ENCODE data around the gene IL1R2. TPM values are rescaled to one million over a fixed set of nuclear protein-coding genes. Genes with fewer than 3 reads are reported as not detected.

IL1R2 gene
- total and polyA plus RNA-seq, 2 donors (not counting 1 experiment from before 2014, with no cell fraction given) = 0.17 to 0.20 TPM

DNA sequence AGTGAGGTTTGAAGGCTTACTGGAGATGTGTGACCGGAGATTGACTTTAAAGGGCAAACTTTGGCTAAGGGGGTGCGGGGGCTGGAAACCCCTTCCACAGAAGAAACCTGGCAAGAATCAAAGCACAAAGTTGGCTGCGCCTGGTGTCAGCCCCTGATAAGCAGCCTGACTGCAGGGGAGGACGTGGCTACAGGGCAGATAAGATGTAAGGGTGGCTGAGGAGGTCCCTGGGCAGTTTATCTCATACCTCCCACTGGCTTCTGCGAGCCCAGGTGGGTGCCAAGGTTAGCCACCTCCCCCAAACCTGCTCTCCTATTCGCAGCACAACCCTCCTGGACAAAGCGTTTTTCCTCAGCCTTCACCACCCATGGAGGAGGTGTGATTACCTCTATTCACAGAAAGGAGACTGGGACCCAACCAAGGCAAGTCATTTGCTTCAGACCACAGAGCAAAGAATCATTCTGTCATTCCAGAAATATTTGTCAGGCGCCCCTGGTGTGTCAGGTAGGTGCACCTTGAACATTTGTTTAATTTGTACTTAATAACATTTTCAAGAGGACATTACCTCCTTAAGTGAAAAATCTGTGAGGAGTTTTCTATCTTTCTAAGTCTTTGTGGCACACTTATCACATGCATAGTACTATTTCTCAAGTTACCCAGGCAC lies 77.7 kb downstream of the IL1R2 start:
- H3K9ac ChIP-seq (ENCODE audit: insufficient read depth, low read length) = no peak overlapping the region
- DNase-seq (ENCODE audit: low read depth in 2 of 2) = no peak
- no peaks in the 10 kb centered on the region for H3K27me3 ChIP-seq (ENCODE audit: control insufficient read depth, insufficient read depth, low read length)
- no peaks in the 10 kb centered on the region for H3K9me3 ChIP-seq (ENCODE audit: control insufficient read depth, insufficient read depth, low read depth, low read length)
- no peak for TF ChIP-seq EZH2 (IDR thresholded peaks at IDR 0.05; ENCODE audit: low read length, missing control alignments)
- TF ChIP-seq, protein P1, sequence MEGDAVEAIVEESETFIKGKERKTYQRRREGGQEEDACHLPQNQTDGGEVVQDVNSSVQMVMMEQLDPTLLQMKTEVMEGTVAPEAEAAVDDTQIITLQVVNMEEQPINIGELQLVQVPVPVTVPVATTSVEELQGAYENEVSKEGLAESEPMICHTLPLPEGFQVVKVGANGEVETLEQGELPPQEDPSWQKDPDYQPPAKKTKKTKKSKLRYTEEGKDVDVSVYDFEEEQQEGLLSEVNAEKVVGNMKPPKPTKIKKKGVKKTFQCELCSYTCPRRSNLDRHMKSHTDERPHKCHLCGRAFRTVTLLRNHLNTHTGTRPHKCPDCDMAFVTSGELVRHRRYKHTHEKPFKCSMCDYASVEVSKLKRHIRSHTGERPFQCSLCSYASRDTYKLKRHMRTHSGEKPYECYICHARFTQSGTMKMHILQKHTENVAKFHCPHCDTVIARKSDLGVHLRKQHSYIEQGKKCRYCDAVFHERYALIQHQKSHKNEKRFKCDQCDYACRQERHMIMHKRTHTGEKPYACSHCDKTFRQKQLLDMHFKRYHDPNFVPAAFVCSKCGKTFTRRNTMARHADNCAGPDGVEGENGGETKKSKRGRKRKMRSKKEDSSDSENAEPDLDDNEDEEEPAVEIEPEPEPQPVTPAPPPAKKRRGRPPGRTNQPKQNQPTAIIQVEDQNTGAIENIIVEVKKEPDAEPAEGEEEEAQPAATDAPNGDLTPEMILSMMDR (conservative IDR thresholded peaks at IDR 0.05 in 1 of 2, IDR thresholded peaks at IDR 0.05 in 1 of 2; ENCODE audit: low read depth in 1 of 2, low read length in 2 of 2) = no peak
- no peaks in the 10 kb centered on the region for H4K20me1 ChIP-seq (ENCODE audit: control insufficient read depth, extremely low read depth, insufficient read depth, low read length)
- peaks cover 21% of the 10 kb centered on the region for H3K4me1 ChIP-seq (ENCODE audit: control insufficient read depth, extremely low read depth, insufficient read depth, low read length)
- H3K79me2 ChIP-seq (ENCODE audit: control insufficient read depth, insufficient read depth, low read length) = no peaks in the 10 kb centered on the region
- no peaks in the 10 kb centered on the region for H3K36me3 ChIP-seq (ENCODE audit: control insufficient read depth, insufficient read depth, low read length)
- H3K4me3 ChIP-seq (replicated peaks in 1 of 4; ENCODE audit: control extremely low read depth in 1 of 4, insufficient read depth in 1 of 4, low read depth in 3 of 4, low read length in 4 of 4) = no peak overlapping the region
- no peak overlapping the region for H2AFZ ChIP-seq (ENCODE audit: low read length)
- H3K4me2 ChIP-seq (ENCODE audit: extremely low read depth, insufficient read depth, low read length) = no peak overlapping the region
- H3K27ac ChIP-seq (ENCODE audit: insufficient read depth, low read length) = peak overlapping the region; percentile 88

DNA sequence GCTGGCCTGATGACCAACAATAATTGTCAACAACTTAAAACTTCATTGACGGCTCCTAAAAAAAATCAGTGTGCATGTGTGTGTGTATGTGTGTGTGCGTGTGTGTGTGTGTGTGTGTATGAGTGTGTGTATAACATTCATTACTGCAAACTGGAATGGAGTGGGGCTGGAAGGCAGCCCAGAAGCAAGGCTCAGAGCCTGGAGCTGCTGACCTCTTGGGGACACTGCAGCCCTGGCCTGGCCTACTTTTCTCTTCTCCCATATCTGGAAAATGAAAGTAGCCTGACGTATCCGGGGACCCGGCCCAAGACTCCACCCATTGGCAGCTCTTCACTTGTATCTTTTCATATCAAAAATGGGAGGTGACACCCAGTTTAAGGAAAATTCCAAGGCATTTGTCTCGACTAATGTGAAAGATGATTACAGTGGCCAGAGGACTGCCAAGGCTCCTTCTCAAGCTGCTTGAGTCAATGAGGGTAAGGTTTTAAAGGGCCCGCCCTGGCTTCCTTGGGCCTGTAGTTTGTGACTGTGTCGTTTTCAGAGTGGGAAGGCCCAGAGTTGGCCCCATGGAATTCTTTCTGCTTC lies 78.4 kb downstream of the IL1R2 start:
- peaks cover 14% of the 10 kb centered on the region for H3K4me1 ChIP-seq (ENCODE audit: control insufficient read depth, extremely low read depth, insufficient read depth, low read length)
- no peaks in the 10 kb centered on the region for H3K36me3 ChIP-seq (ENCODE audit: control insufficient read depth, insufficient read depth, low read length)
- H3K9me3 ChIP-seq (ENCODE audit: control insufficient read depth, insufficient read depth, low read depth, low read length) = no peaks in the 10 kb centered on the region
- H3K4me2 ChIP-seq (ENCODE audit: extremely low read depth, insufficient read depth, low read length) = peak overlapping the region; percentile 70
- H2AFZ ChIP-seq (ENCODE audit: low read length) = peak overlapping the region; percentile 19
- H3K9ac ChIP-seq (ENCODE audit: insufficient read depth, low read length) = peak overlapping the region; percentile 44
- no peak for TF ChIP-seq EZH2 (IDR thresholded peaks at IDR 0.05; ENCODE audit: low read length, missing control alignments)
- TF ChIP-seq, protein P1 (conservative IDR thresholded peaks at IDR 0.05 in 1 of 2, IDR thresholded peaks at IDR 0.05 in 1 of 2; ENCODE audit: low read depth in 1 of 2, low read length in 2 of 2) = peak in 1 of 2 donors; percentile 21
- peak overlapping the region; percentile 88 for H3K27ac ChIP-seq (ENCODE audit: insufficient read depth, low read length)
- DNase-seq (ENCODE audit: low read depth in 2 of 2) = peak; percentile 58 to 97
- H3K79me2 ChIP-seq (ENCODE audit: control insufficient read depth, insufficient read depth, low read length) = no peaks in the 10 kb centered on the region
- H3K4me3 ChIP-seq (replicated peaks in 1 of 4; ENCODE audit: control extremely low read depth in 1 of 4, insufficient read depth in 1 of 4, low read depth in 3 of 4, low read length in 4 of 4) = peak overlapping the region in 3 of 4 experiments; percentile 6 to 40 (median 17)
- H3K27me3 ChIP-seq (ENCODE audit: control insufficient read depth, insufficient read depth, low read length) = no peaks in the 10 kb centered on the region
- H4K20me1 ChIP-seq (ENCODE audit: control insufficient read depth, extremely low read depth, insufficient read depth, low read length) = no peaks in the 10 kb centered on the region

DNA sequence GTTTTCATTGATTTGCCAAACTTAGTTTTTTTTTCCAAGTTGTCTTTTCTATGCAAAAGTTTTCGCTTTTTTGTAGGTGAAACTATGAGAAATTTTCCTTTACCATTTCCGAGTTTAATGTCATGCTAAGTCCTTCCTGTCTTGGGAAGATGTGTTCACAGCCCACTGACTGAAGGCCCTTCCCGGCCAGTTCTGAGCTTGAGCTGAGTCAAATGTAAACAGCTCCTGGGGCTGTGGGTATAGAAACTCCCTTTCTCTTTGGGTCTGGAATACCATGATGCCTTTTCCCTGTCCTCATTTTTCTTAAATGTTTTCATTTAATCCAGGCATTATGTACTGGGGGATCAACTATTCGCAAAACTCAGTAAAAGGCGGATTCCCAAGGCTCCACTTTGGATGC lies 81.0 kb downstream of the IL1R2 start:
- Histone ChIP-seq H3K79me2 (ENCODE audit: control insufficient read depth, insufficient read depth, low read length) (no peaks in the 10 kb centered on the region), H3K36me3 (ENCODE audit: control insufficient read depth, insufficient read depth, low read length) (no peaks in the 10 kb centered on the region), H2AFZ (ENCODE audit: low read length) (no peak overlapping the region), H3K27me3 (ENCODE audit: control insufficient read depth, insufficient read depth, low read length) (no peaks in the 10 kb centered on the region), H3K9ac (ENCODE audit: insufficient read depth, low read length) (no peak overlapping the region), H3K4me3 (replicated peaks in 1 of 4; ENCODE audit: control extremely low read depth in 1 of 4, insufficient read depth in 1 of 4, low read depth in 3 of 4, low read length in 4 of 4) (no peak overlapping the region), H3K4me2 (ENCODE audit: extremely low read depth, insufficient read depth, low read length) (no peak overlapping the region), H3K27ac (ENCODE audit: insufficient read depth, low read length) (peak overlapping the region; percentile 21), H3K9me3 (ENCODE audit: control insufficient read depth, insufficient read depth, low read depth, low read length) (no peaks in the 10 kb centered on the region), H4K20me1 (ENCODE audit: control insufficient read depth, extremely low read depth, insufficient read depth, low read length) (no peaks in the 10 kb centered on the region), H3K4me1 (ENCODE audit: control insufficient read depth, extremely low read depth, insufficient read depth, low read length) (peaks cover 9% of the 10 kb centered on the region)
- DNase-seq (ENCODE audit: low read depth in 2 of 2) = peak; percentile 47 to 81
- TF ChIP-seq, protein P1 (conservative IDR thresholded peaks at IDR 0.05 in 1 of 2, IDR thresholded peaks at IDR 0.05 in 1 of 2; ENCODE audit: low read depth in 1 of 2, low read length in 2 of 2) = no peak
- no peak for TF ChIP-seq EZH2 (IDR thresholded peaks at IDR 0.05; ENCODE audit: low read length, missing control alignments)
